GM18502 (cell line): ENCODE results near the gene CDC42BPA.

Experiments used
- ATAC-seq: cut with Tn5 transposase; IDR thresholded peaks from one replicate; pipeline ENCODE4 v1.9.1; 2021; ENCODE audit warnings: mild to moderate bottlenecking; ENCODE audit not compliant: unreplicated experiment, poor library complexity

The CDC42BPA gene

GRCh38 chr1:227335242-227336020 lies 17.1 kb upstream of the CDC42BPA start:
- no peak for ATAC-seq

DNA sequence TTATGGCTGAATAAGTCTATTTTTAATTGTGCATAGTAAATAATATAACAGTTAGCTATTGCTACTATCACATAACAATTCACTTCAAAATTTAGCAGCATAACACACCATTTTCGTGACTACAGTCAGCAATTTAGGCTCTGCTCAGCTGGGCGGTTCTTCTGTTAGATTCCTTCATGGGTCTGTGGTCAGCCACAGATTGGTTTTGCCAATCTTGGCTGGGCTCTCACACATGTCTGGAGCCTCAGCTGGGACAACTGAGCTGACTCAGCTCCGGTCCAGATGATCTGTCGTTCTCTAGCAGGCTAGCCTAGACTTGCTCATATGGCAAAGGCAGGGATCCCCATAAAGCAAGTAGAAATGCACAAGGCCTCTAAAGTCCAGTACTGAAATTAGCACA lies 15.1 kb upstream of the CDC42BPA start:
- no peak for ATAC-seq

- ATAC-seq: no peak
Observed at GRCh38 chr1:227330279-227331076, 12.2 kb upstream of the CDC42BPA start.

DNA sequence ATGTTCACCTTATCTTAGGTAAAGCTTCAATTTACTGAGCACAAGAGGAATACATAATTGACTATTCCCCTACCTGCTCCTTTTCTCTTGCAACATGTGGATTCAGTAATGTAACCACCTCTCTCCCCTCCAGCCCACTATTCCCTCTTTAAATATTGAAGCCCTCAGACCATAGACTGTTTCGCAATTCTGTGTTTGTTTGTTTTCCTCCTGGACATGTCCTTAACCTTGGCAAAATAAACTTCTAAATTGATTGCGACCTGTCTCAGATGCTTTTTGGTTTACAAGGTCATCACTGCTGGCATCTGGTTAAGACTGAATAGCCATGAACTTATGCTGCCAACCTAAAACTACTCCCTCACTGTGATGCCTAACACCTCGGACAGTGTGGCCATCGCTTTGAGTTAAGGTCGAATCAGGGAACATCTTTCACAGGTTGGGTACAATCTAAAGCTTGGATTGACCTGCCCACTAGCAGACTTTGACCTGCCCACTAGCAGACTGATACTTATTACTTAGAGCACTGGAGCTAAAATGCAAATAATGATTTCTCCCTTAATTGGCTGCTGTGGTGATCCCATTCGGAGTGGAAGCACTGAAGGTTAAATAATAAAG lies 10.2 kb upstream of the CDC42BPA start:
- ATAC-seq: no peak

GRCh38 chr1:227325156-227325555 lies 6.9 kb upstream of the CDC42BPA start:
- no peak for ATAC-seq

GRCh38 chr1:227323967-227324268 lies 5.6 kb upstream of the CDC42BPA start:
- ATAC-seq: no peak

- ATAC-seq: no peak
Observed at GRCh38 chr1:227323171-227323966, 5.1 kb upstream of the CDC42BPA start.

GRCh38 chr1:227322376-227322775 lies 4.1 kb upstream of the CDC42BPA start:
- ATAC-seq: no peak

DNA sequence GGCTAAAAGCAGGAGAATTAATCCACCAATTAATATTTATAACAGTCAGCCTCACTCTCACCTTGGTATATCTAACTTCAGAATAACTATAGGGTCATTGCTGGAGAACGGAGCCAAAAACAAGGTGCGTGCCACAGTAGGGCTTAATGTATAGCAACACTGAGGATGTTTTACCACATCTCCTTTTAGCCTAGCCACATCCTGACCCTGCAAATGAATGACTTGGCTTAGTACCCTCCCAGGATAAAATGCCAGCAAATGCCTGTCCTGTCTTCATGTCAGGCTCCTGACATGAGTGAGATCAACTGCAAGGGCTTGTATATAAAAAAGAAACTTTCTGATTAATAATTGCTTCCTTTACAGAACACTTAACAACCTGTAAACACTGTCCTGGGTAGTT lies 2.7 kb upstream of the CDC42BPA start:
- ATAC-seq: no peak

DNA sequence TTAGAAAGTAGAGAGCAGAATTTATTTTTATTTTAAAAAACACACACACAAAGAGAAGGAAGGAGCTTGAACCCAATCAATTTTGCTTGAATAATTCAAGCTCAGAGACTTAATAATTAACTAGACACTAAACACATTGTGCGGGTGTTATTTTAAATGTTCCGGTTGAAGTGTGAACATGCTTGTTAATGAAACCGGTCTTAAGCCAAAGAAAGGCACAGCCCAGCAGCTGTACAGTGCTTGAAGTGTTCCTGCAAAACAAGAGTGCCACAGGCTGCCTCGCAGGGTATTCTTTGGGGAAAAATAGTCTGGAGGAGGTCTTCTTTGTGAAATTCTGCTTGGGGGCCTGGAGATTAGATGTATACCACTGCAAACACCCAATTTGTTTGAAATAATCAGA lies 2.2 kb upstream of the CDC42BPA start:
- no peak for ATAC-seq

DNA sequence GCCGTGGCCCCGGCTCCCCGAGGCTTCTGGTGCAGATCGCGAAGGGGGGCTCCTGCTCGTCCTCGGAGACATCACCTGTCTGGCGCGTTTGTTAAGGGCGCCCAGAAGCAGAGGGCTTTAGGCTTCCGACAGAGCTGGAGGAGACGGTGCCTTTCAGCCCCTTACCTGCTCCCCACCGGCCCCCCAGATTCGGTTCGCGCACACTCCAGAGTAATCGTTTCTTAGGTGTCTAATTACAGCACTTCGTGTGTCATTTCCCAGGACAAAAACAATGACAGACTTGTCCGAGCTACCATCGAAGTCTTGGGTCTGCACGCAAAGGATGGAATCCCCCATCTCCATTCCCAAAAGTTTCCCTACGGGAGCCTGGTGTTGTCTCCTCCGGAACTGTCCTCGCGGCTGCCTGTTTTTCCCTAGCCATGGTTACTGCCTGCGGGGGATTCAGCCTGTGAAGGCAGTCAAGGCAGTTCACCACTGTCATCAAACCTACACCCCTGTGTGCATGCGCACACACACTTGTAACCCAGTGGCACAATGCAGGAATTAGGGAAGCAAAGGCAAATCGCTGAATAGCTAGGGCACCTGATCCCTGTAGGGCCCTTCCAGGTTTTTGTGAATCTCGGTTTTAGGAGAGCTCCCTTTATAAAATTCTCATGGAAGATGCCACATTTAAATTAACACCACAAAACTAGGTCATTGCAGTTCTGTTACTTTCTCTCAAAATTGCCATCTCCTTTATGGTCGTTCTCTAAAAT lies 738 bp upstream of the CDC42BPA start:
- ATAC-seq: no peak

- ATAC-seq: no peak
Observed at GRCh38 chr1:227317523-227318015, 723 bp downstream of the CDC42BPA start.

GRCh38 chr1:227317011-227317451 lies 1.3 kb downstream of the CDC42BPA start:
- ATAC-seq: no peak

GRCh38 chr1:227316456-227316855 lies 1.8 kb downstream of the CDC42BPA start:
- ATAC-seq: no peak

GRCh38 chr1:227315629-227316346 lies 2.5 kb downstream of the CDC42BPA start:
- no peak for ATAC-seq

GRCh38 chr1:227314014-227314848 lies 4.1 kb downstream of the CDC42BPA start:
- no peak for ATAC-seq

DNA sequence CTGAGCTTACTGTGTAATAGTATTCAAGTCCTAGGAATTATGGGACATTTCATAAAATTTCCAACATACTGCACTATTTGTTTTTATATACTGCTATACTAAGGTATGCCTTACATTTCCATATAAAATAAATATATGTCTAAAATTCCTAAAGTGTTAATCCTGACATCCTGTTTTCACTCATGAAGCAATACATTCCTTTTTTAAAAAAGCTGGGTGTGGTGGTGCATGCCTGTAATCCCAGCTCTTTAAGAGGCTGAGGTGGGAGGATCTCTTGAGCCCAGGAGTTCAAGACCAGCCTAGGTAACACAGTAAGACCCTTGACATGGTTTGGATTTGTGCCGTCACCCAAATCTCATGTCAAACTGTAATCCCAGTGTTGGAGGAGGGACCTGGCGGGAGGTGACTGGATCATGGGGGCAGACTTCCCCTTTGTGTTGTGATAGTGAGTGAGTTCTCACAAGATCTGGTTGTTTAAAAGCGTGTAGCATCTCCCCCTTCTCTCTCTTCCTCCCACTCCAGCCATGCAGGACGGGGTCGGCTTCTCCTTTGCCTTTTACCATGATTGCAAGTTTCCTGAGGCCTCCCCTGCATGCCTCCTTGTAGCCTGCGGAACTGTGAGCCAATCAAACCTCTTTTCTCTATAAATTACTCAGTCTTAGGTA lies 5.8 kb downstream of the CDC42BPA start:
- no peak for ATAC-seq
